Keratinocyte (primary cell): ENCODE results near the gene CASP9. TPM values are rescaled to one million over a fixed set of nuclear protein-coding genes. Genes with fewer than 3 reads are reported as not detected.
A peak's percentile ranks its signal among the peaks of the same experiment; 100 is the strongest.

Experiments
- DNase-seq: peaks from one replicate; pipeline ENCODE4 v3.0.0-alpha.2; 2011; ENCODE audit warnings: low read depth, missing footprints, low spot score
- FAIRE-seq: peaks from 2 replicates; lab custom pipeline; 2011; peaks lifted over from hg19 to GRCh38; lab: Jason Lieb, UNC
- H2AFZ ChIP-seq: 2 replicates; pipeline ENCODE4 v1.6.0; 2012; ENCODE audit warnings: low read length, control low read depth, inconsistent platforms; ENCODE audit not compliant: control insufficient read depth
- H3K27ac ChIP-seq: 2 replicates; pipeline ENCODE4 v1.5.1; 2011; ENCODE audit warnings: low read length; ENCODE audit not compliant: control insufficient read depth, insufficient read depth
- H3K27me3 ChIP-seq: 3 replicates; pipeline ENCODE4 v1.6.0; 2011; ENCODE audit warnings: low read length; ENCODE audit not compliant: control insufficient read depth, insufficient read depth; ENCODE audit errors: extremely low read depth
- H3K36me3 ChIP-seq, 2 experiments: 2 replicates in 1 of 2; 3 replicates in 1 of 2; pipeline ENCODE4 v1.5.1; 2011; ENCODE audit warnings: low read length in 2 of 2, mild to moderate bottlenecking in 1 of 2; ENCODE audit not compliant: control insufficient read depth in 2 of 2, insufficient read depth in 2 of 2; ENCODE audit errors: extremely low read depth in 1 of 2
- H3K4me1 ChIP-seq: 3 replicates; pipeline ENCODE4 v1.5.1; 2011; ENCODE audit warnings: low read length; ENCODE audit not compliant: control insufficient read depth, insufficient read depth; ENCODE audit errors: extremely low read depth
- H3K4me2 ChIP-seq: 3 replicates; pipeline ENCODE4 v1.6.0; 2011; ENCODE audit warnings: low read depth, low read length; ENCODE audit not compliant: control insufficient read depth, insufficient read depth; ENCODE audit errors: extremely low read depth
- H3K4me3 ChIP-seq, 3 experiments: fragments of 200-600 bp in 1 of 3; sonication (generic) in 1 of 3; 2 replicates in 2 of 3; 3 replicates in 1 of 3; pipeline ENCODE4 v1.5.1; 2011 to 2016; ENCODE audit warnings: low read length in 3 of 3, mild to moderate bottlenecking in 3 of 3, control low read depth in 2 of 3, inconsistent platforms in 1 of 3, low read depth in 1 of 3, mixed read lengths in 1 of 3, mixed run types in 1 of 3, moderate library complexity in 1 of 3; ENCODE audit not compliant: control insufficient read depth in 2 of 3, insufficient read depth in 2 of 3; ENCODE audit errors: extremely low read depth in 1 of 3
- H3K79me2 ChIP-seq: 2 replicates; pipeline ENCODE4 v1.6.0; 2012; ENCODE audit warnings: low read length; ENCODE audit not compliant: control insufficient read depth, insufficient read depth
- H3K9ac ChIP-seq: 3 replicates; pipeline ENCODE4 v1.6.0; 2011; ENCODE audit warnings: low read length; ENCODE audit not compliant: control insufficient read depth, insufficient read depth; ENCODE audit errors: extremely low read depth
- H3K9me1 ChIP-seq: 3 replicates; pipeline ENCODE4 v1.6.0; 2011; ENCODE audit warnings: low read length; ENCODE audit not compliant: control insufficient read depth, insufficient read depth; ENCODE audit errors: extremely low read depth
- H3K9me3 ChIP-seq: 2 replicates; pipeline ENCODE4 v1.5.1; 2012; ENCODE audit warnings: low read depth, low read length; ENCODE audit not compliant: control insufficient read depth
- H4K20me1 ChIP-seq: 3 replicates; pipeline ENCODE4 v1.6.0; 2011; ENCODE audit warnings: low read length; ENCODE audit not compliant: control insufficient read depth, insufficient read depth; ENCODE audit errors: extremely low read depth
- CTCF ChIP-seq, 3 experiments: IDR thresholded peaks in 1 of 3; conservative IDR thresholded peaks in 1 of 3; optimal IDR thresholded peaks in 1 of 3; 2 replicates in 2 of 3; 3 replicates in 1 of 3; pipeline versions ENCODE3 to v1.5.1; 2011; ENCODE audit warnings: low read length in 3 of 3, mild to moderate bottlenecking in 3 of 3, moderate library complexity in 2 of 3, control low read depth in 1 of 3, inconsistent platforms in 1 of 3; ENCODE audit not compliant: insufficient read depth in 2 of 3; ENCODE audit errors: extremely low read depth in 1 of 3
- EZH2 ChIP-seq: IDR thresholded peaks from one replicate; pipeline ENCODE4 v1.6.1; 2012; ENCODE audit warnings: inconsistent platforms, mild to moderate bottlenecking, low read length, moderate library complexity
- dilution Hi-C: fragments of 300-500 bp; cut with MboI; formaldehyde crosslinking; loops from one replicate; pipeline ENCODE4 v1.7.0; 2020; ENCODE audit warnings: low sequenced_read_pairs; ENCODE audit not compliant: extremely low pct_ligation_motif_present
- polyA plus RNA-seq, 5 experiments: library from polyadenylated mRNA; depleted of rRNA in 3 of 5; stranded (reverse) in 3 of 5; stranded (forward) in 1 of 5; unstranded in 1 of 5; fragments of >200 nt; gene quantifications; 1 replicate in 1 of 5; 2 replicates in 3 of 5; 3 replicates in 1 of 5; pipeline versions ENCODE4 v1.2.1 to v1.2.3, GENCODE V29; 2011 to 2012; ENCODE audit warnings: missing spikeins in 2 of 5, low read depth in 1 of 5, low replicate concordance in 1 of 5

Gene CASP9
- polyA plus RNA-seq, 1 donor (not counting 4 experiments of a cell fraction or from before 2014, with no cell fraction given), result 4.4 TPM

- Histone ChIP-seq H3K4me3 (no peak overlapping the region), H3K4me2 (no peak overlapping the region), H3K27ac (no peak overlapping the region), H3K9me3 (no peaks in the 10 kb centered on the region), H3K79me2 (no peaks in the 10 kb centered on the region), H3K9me1 (no peaks in the 10 kb centered on the region), H3K4me1 (no peaks in the 10 kb centered on the region), H3K9ac (no peak overlapping the region), H2AFZ (no peak overlapping the region), H3K27me3 (no peaks in the 10 kb centered on the region), H3K36me3 (peaks cover 21 to 34% of the 10 kb centered on the region in 2 experiments), H4K20me1 (no peaks in the 10 kb centered on the region)
- dilution Hi-C loops, result no loop called here
- DNase-seq (no peak), FAIRE-seq (no peak)
- no peak for TF ChIP-seq EZH2
- TF ChIP-seq CTCF (optimal IDR thresholded peaks at IDR 0.05 in 1 of 3, IDR thresholded peaks at IDR 0.05 in 1 of 3, conservative IDR thresholded peaks at IDR 0.05 in 1 of 3; ENCODE audit: extremely low read depth in 1 of 3, insufficient read depth in 2 of 3, low read length in 3 of 3), result no peak
Observed at GRCh38 chr1:15568387-15569073, 44.5 kb upstream of the CASP9 start.

GRCh38 chr1:15559189-15559810, 35.3 kb upstream of the CASP9 start:
- Histone ChIP-seq H3K4me3 (no peak overlapping the region), H3K9me1 (no peaks in the 10 kb centered on the region), H3K27ac (no peak overlapping the region), H3K79me2 (no peaks in the 10 kb centered on the region), H3K36me3 (peaks cover 11 to 14% of the 10 kb centered on the region in 2 experiments), H2AFZ (no peak overlapping the region), H4K20me1 (no peaks in the 10 kb centered on the region), H3K4me1 (peaks cover 6% of the 10 kb centered on the region), H3K4me2 (peak overlapping the region; percentile 22), H3K9ac (no peak overlapping the region), H3K27me3 (no peaks in the 10 kb centered on the region), H3K9me3 (no peaks in the 10 kb centered on the region)
- dilution Hi-C loops, result no loop called here
- DNase-seq (no peak), FAIRE-seq (no peak)
- TF ChIP-seq CTCF (optimal IDR thresholded peaks at IDR 0.05 in 1 of 3, IDR thresholded peaks at IDR 0.05 in 1 of 3, conservative IDR thresholded peaks at IDR 0.05 in 1 of 3; ENCODE audit: extremely low read depth in 1 of 3, insufficient read depth in 2 of 3, low read length in 3 of 3) (no peak), EZH2 (no peak)
